HG02943 (cell line): ENCODE measurements around the gene SUSD6.

ENCODE experiments used
- ATAC-seq: cut with Tn5 transposase; IDR thresholded peaks from one replicate; pipeline ENCODE4 v1.9.1; 2021; ENCODE audit warnings: mild to moderate bottlenecking, low read depth, moderate library complexity; ENCODE audit not compliant: unreplicated experiment

The SUSD6 gene, protein sequence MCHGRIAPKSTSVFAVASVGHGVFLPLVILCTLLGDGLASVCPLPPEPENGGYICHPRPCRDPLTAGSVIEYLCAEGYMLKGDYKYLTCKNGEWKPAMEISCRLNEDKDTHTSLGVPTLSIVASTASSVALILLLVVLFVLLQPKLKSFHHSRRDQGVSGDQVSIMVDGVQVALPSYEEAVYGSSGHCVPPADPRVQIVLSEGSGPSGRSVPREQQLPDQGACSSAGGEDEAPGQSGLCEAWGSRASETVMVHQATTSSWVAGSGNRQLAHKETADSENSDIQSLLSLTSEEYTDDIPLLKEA

GRCh38 chr14:69611172-69612013, at the start of gene SUSD6:
Gene SUSD6, plus strand, starts transcription at chr14:69611596. Its CDS starts 46,997 bp downstream, at chr14:69658593.
- ATAC-seq, result peak; percentile 44

DNA sequence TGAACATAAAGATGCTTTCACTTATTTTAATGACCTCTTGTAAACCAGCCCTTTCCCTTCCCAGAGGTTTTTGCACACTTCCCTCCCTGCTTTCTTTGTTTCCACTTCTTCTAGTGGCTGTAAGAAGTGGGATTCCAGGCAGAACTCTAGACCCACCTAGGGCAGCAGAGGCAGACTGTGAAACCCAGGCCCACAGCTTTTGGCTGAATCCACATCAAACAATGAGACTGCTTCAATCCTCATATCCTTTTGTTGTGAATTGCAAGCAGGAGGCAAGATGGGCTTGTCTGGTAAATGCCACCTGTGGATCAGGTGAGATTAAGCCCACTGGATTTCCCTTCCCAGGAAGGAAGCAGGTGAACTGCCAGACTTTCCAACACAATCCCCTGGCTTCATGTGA, 49.5 kb upstream of the SUSD6 start:
- no peak for ATAC-seq

- ATAC-seq, result no peak
Measured at GRCh38 chr14:69567563-69567962, 43.8 kb upstream of the SUSD6 start.

- no peak for ATAC-seq
Measured at GRCh38 chr14:69569859-69570258, 41.5 kb upstream of the SUSD6 start.

GRCh38 chr14:69570836-69571330, 40.5 kb upstream of the SUSD6 start:
- ATAC-seq, result no peak

GRCh38 chr14:69571449-69572029, 39.9 kb upstream of the SUSD6 start:
- ATAC-seq, result no peak

GRCh38 chr14:69572030-69572840, 39.2 kb upstream of the SUSD6 start:
- no peak for ATAC-seq

DNA sequence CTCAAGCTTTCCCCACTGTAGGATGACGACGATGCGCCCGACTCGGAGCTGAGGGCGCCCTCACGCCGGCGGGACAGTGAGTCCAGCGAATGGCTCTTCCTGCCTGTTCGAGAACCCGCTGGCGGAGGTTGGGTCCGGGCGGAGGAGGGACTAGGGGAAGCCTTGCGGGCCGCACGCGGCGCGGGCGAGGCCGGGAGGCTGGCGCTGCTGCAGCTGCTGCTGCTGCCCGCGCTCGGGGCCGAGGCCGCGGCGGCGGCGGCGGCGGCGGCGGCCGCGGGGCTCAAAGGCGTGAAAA, 38.6 kb upstream of the SUSD6 start:
- no peak for ATAC-seq

DNA sequence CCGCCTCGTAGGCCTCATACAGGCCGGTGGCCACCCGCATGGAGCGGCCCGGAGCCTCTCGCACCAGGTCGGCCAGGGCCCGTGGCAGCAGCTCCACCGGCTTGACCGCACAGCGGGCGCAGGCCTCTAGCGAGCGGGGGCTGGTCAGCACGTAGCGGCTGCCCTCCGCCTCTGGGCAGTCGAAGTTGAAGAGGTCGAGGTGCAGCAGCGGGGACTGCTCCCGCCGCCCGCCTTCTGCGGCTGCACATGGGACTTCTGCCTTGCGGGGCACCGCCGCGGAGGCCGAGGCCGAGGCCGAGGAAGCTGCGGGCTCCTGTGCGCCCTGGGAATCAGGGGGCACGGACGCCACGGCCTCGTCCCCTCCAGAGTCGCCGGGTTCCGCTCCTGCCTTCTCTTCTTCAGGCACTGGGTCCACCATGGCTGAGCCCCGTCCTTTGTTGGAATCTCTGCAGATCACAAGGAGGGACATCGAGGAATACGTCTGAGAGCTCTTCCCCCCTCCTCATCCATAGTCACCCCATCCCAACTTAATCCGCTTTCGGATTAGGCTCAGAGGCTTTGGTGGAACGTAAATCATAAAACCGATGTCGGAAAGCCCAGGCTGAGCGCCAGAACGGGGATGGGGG, 38.1 kb upstream of the SUSD6 start:
- no peak for ATAC-seq

- no peak for ATAC-seq
Measured at GRCh38 chr14:69573831-69574262, 37.5 kb upstream of the SUSD6 start.

- ATAC-seq, result no peak
Measured at GRCh38 chr14:69574263-69574953, 37.0 kb upstream of the SUSD6 start, which contains the start of gene CCDC177. Gene CCDC177, minus strand, starts transcription at chr14:69574871. Its CDS starts 1,249 bp downstream, at chr14:69573622.

GRCh38 chr14:69574954-69575295, 36.5 kb upstream of the SUSD6 start:
- ATAC-seq, result no peak

- ATAC-seq, result no peak
Measured at GRCh38 chr14:69579476-69579875, 31.9 kb upstream of the SUSD6 start.

GRCh38 chr14:69580009-69580577, 31.3 kb upstream of the SUSD6 start:
- ATAC-seq, result no peak

- ATAC-seq, result no peak
Measured at GRCh38 chr14:69581316-69581935, 30.0 kb upstream of the SUSD6 start.

DNA sequence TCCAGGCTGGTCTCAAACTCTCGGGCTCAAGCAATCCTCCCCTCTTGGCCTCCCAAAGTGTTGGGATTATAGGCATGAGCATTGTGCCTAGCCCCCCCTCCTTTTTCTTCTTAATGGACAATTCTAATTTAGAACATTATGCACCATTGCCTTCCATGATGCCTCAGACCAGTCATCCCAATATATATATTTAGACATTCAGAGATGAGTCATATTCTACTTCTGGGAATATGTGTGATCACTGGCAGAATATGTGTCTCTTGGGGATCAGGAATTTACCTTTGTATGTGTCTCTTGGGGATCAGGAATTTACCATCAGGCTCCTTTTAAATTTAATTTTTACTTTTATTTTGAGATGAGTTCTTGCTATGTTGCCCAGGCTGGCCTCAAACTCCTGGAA, 29.2 kb upstream of the SUSD6 start:
- ATAC-seq, result no peak

- no peak for ATAC-seq
Measured at GRCh38 chr14:69582829-69583228, 28.6 kb upstream of the SUSD6 start.

GRCh38 chr14:69584389-69584788, 27.0 kb upstream of the SUSD6 start:
- no peak for ATAC-seq

- ATAC-seq, result no peak
Measured at GRCh38 chr14:69586404-69586803, 25.0 kb upstream of the SUSD6 start.
